HepG2 (cell line): ENCODE results near the gene CDK2AP2. TPM values are rescaled to one million over a fixed set of nuclear protein-coding genes. Genes with fewer than 3 reads are reported as not detected.

ENCODE experiments used
- CREB1 ChIP-seq, 2 experiments: fragments of 450-650 bp in 1 of 2; IDR thresholded peaks; 2 replicates each; pipeline ENCODE4 v1.6.1; 2016 to 2017; ENCODE audit warnings: control low read depth in 1 of 2, mild to moderate bottlenecking in 1 of 2, missing compliant biosample characterization in 1 of 2, missing genetic modification characterization in 1 of 2
- IRF2 ChIP-seq: IDR thresholded peaks from 2 replicates; pipeline ENCODE4 v1.6.1; 2018; ENCODE audit warnings: missing genetic modification reagents, missing compliant biosample characterization
- ISL2 ChIP-seq: sonication (generic); formaldehyde crosslinking; IDR thresholded peaks from 2 replicates; pipeline ENCODE4 v1.5.0; 2020; ENCODE audit warnings: missing genetic modification reagents
- MATR3 ChIP-seq: sonication (generic); formaldehyde crosslinking; IDR thresholded peaks from 2 replicates; pipeline ENCODE4 v1.4.0; 2020; ENCODE audit warnings: missing genetic modification reagents
- MIER2 ChIP-seq: IDR thresholded peaks from 2 replicates; pipeline ENCODE4 v1.6.1; 2016; ENCODE audit warnings: missing biosample characterization, missing genetic modification reagents
- MTA3 ChIP-seq: sonication (generic); formaldehyde crosslinking; IDR thresholded peaks from 2 replicates; pipeline ENCODE4 v1.4.0; 2020; ENCODE audit warnings: missing genetic modification reagents
- RBM22 ChIP-seq: fragments of 200-400 bp; formaldehyde crosslinking; optimal IDR thresholded peaks from 2 replicates; pipeline ENCODE3; 2017; ENCODE audit warnings: mild to moderate bottlenecking, low read length, moderate library complexity
- SALL2 ChIP-seq: sonication (generic); formaldehyde crosslinking; IDR thresholded peaks from 2 replicates; pipeline ENCODE4 v1.8.1; 2023; ENCODE audit warnings: mild to moderate bottlenecking, missing genetic modification reagents, inconsistent platforms
- SNAI1 ChIP-seq: sonication (generic); formaldehyde crosslinking; IDR thresholded peaks from 2 replicates; pipeline ENCODE4 v1.5.0; 2020; ENCODE audit warnings: mild to moderate bottlenecking, missing genetic modification reagents, borderline replicate concordance
- SNRNP70 ChIP-seq: fragments of 200-400 bp; formaldehyde crosslinking; IDR thresholded peaks from 2 replicates; pipeline ENCODE4 v1.6.1; 2017; ENCODE audit warnings: mild to moderate bottlenecking, low read depth, low read length, moderate library complexity
- ZFP36 ChIP-seq: fragments of 150-350 bp; IDR thresholded peaks from 2 replicates; pipeline ENCODE4 v1.6.1; 2018; ENCODE audit warnings: borderline replicate concordance, low read length, low read depth; ENCODE audit not compliant: partially characterized antibody
- ZNF235 ChIP-seq: sonication (generic); formaldehyde crosslinking; IDR thresholded peaks from 2 replicates; pipeline ENCODE4 v1.8.1; 2023; ENCODE audit warnings: mild to moderate bottlenecking, missing genetic modification reagents, borderline replicate concordance
- ZNF256 ChIP-seq: sonication (generic); formaldehyde crosslinking; conservative IDR thresholded peaks from 2 replicates; pipeline ENCODE4 v1.4.0; 2020; ENCODE audit warnings: missing genetic modification reagents
- ZNF263 ChIP-seq: sonication (generic); formaldehyde crosslinking; IDR thresholded peaks from 2 replicates; pipeline ENCODE4 v1.4.0; 2020; ENCODE audit warnings: missing genetic modification reagents
- ZNF3 ChIP-seq: IDR thresholded peaks from 2 replicates; pipeline ENCODE4 v1.7.0; 2017; ENCODE audit warnings: inconsistent platforms
- ZNF326 ChIP-seq: sonication (generic); formaldehyde crosslinking; IDR thresholded peaks from 2 replicates; pipeline ENCODE4 v1.4.0; 2020; ENCODE audit warnings: missing genetic modification reagents, borderline replicate concordance
- ZNF468 ChIP-seq: sonication (generic); formaldehyde crosslinking; IDR thresholded peaks from 2 replicates; pipeline ENCODE4 v1.8.0; 2022; ENCODE audit warnings: mild to moderate bottlenecking, moderate library complexity, missing genetic modification reagents
- ZNF841 ChIP-seq: sonication (generic); formaldehyde crosslinking; IDR thresholded peaks from 2 replicates; pipeline ENCODE4 v1.8.1; 2023; ENCODE audit warnings: missing genetic modification reagents, borderline replicate concordance
- ZSCAN21 ChIP-seq: sonication (generic); formaldehyde crosslinking; IDR thresholded peaks from 2 replicates; pipeline ENCODE4 v1.8.0; 2022; ENCODE audit warnings: mild to moderate bottlenecking, missing genetic modification reagents, moderate library complexity, borderline replicate concordance
- polyA plus RNA-seq, 8 experiments: library from polyadenylated mRNA; depleted of rRNA in 3 of 8; stranded (reverse) in 7 of 8; unstranded in 1 of 8; fragments of >200 nt; fragmentation: Illumina TruSeq in 4 of 8; extraction: Trizol in 4 of 8; gene quantifications; 2 replicates each; pipeline versions ENCODE4 v1.2.1 to v1.2.3, GENCODE V29; 2011 to 2016; ENCODE audit warnings: low read depth in 4 of 8, missing spikeins in 1 of 8, mixed read lengths in 1 of 8; ENCODE audit not compliant: insufficient read depth in 1 of 8
- total RNA-seq, 5 experiments: library from RNA; depleted of rRNA; stranded (reverse); fragments of >200 nt; fragmentation: Illumina TruSeq; extraction: Trizol; gene quantifications; 2 replicates each; pipeline ENCODE4 v1.2.3, GENCODE V29; 2016; ENCODE audit warnings: low read depth in 1 of 5
- TF ChIP-seq, protein P1 (sequence below): sonication (generic); formaldehyde crosslinking; IDR thresholded peaks from 2 replicates; pipeline ENCODE4 v1.5.0; 2020; ENCODE audit warnings: missing genetic modification reagents
- TF ChIP-seq, protein P2 (sequence below): fragments of 450-650 bp; IDR thresholded peaks from 2 replicates; pipeline ENCODE4 v1.6.1; 2017; ENCODE audit warnings: mild to moderate bottlenecking
- TF ChIP-seq, protein P3 (sequence below): sonication (generic); formaldehyde crosslinking; IDR thresholded peaks from 2 replicates; pipeline ENCODE4 v1.9.0; 2021; ENCODE audit warnings: missing genetic modification reagents, borderline replicate concordance

CDK2AP2 gene
- total and polyA plus RNA-seq, 2 of the 13 experiments (the other 11 are each of a cell fraction or from before 2014, with no cell fraction given), result 15.0 to 23.2 TPM

DNA sequence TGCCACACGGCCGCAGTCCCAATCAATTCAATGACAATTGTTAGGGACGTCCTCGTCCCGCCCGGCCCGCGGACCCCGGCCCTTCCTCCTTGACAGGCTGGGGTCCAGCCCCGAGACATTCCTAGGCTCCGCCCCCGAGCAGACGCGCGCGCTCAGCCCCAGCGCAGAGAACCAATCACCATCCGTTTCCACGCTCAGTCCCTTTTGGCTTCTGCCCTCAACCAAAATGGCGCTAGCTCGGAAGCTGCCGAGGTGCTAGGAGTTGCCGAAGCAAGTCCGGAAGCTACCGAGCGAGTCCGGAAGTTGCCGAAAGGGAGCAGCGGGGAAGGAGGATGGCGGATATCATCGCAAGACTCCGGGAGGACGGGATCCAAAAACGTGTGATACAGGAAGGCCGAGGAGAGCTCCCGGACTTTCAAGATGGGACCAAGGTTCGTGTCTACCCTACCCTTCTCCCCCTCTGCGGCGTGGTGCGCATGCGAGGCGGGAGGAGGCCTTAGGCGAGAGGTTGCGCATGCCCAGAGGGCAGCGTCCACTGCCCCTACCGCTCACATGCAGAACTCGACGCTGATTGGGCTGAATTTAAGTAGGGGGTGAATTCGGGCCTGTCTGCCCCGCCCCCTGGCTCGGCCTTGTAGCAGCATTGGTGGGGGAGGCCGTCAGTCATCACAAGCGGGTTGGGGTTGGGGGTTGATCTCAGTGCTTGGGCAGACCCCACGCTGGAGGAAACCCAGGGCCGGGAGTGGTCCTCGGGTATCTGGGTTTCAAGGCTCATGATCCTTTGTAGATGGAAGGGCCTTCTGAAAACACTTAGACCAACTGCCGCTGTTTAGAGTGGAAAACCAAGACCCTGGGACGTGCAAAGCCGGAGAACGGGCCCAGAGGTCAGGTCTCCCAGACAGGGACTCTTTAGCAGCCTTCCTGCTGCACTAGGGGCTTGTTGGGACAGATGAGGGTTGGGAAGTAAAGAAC is 24.8 kb downstream of the CDK2AP2 start, which contains the start of gene AIP (continued):
- TF ChIP-seq ZNF263 (CRISPR knock-in tag) (peak; percentile 71), MIER2 (CRISPR knock-in tag) (peak; percentile 63), ZNF3 (CRISPR knock-in tag) (0 out of 2 replicates have a peak, but pooled peaks have one; percentile 35), SNAI1 (CRISPR knock-in tag) (peak; percentile 89), SNRNP70 (no peak), ZNF468 (no peak), ZNF256 (CRISPR knock-in tag) (peak; percentile 90), IRF2 (peak; percentile 81), ZNF841 (CRISPR knock-in tag) (peak; percentile 84), ZNF235 (CRISPR knock-in tag) (peak; percentile 96; the same call in 1 of the 2 replicates), ZFP36 (no peak), MTA3 (CRISPR knock-in tag) (no peak), ZNF326 (CRISPR knock-in tag) (no peak), MATR3 (no peak), ZSCAN21 (peak; percentile 92), ISL2 (peak; percentile 43), CREB1 (IDR thresholded peaks at IDR 0.05) (peak; percentile 45; the same call in 1 of the 2 replicates), CREB1 (CRISPR knock-in tag; IDR thresholded peaks at IDR 0.05) (peak; percentile 91), RBM22 (no peak), SALL2 (CRISPR knock-in tag) (peak; percentile 80)
- TF ChIP-seq, protein P1, sequence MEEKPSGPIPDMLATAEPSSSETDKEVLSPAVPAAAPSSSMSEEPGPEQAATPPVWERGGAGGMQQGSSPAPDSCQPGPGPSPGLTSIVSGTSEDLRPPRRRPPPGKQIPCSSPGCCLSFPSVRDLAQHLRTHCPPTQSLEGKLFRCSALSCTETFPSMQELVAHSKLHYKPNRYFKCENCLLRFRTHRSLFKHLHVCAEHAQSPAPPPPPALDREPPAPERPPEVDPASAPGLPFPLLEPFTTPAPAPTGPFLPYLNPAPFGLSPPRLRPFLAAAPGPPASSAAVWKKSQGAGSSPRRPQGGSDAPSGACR, result peak; percentile 30; the same call in 1 of the 2 replicates
- TF ChIP-seq, protein P2, sequence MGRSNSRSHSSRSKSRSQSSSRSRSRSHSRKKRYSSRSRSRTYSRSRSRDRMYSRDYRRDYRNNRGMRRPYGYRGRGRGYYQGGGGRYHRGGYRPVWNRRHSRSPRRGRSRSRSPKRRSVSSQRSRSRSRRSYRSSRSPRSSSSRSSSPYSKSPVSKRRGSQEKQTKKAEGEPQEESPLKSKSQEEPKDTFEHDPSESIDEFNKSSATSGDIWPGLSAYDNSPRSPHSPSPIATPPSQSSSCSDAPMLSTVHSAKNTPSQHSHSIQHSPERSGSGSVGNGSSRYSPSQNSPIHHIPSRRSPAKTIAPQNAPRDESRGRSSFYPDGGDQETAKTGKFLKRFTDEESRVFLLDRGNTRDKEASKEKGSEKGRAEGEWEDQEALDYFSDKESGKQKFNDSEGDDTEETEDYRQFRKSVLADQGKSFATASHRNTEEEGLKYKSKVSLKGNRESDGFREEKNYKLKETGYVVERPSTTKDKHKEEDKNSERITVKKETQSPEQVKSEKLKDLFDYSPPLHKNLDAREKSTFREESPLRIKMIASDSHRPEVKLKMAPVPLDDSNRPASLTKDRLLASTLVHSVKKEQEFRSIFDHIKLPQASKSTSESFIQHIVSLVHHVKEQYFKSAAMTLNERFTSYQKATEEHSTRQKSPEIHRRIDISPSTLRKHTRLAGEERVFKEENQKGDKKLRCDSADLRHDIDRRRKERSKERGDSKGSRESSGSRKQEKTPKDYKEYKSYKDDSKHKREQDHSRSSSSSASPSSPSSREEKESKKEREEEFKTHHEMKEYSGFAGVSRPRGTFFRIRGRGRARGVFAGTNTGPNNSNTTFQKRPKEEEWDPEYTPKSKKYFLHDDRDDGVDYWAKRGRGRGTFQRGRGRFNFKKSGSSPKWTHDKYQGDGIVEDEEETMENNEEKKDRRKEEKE, result no peak
- TF ChIP-seq, protein P3, sequence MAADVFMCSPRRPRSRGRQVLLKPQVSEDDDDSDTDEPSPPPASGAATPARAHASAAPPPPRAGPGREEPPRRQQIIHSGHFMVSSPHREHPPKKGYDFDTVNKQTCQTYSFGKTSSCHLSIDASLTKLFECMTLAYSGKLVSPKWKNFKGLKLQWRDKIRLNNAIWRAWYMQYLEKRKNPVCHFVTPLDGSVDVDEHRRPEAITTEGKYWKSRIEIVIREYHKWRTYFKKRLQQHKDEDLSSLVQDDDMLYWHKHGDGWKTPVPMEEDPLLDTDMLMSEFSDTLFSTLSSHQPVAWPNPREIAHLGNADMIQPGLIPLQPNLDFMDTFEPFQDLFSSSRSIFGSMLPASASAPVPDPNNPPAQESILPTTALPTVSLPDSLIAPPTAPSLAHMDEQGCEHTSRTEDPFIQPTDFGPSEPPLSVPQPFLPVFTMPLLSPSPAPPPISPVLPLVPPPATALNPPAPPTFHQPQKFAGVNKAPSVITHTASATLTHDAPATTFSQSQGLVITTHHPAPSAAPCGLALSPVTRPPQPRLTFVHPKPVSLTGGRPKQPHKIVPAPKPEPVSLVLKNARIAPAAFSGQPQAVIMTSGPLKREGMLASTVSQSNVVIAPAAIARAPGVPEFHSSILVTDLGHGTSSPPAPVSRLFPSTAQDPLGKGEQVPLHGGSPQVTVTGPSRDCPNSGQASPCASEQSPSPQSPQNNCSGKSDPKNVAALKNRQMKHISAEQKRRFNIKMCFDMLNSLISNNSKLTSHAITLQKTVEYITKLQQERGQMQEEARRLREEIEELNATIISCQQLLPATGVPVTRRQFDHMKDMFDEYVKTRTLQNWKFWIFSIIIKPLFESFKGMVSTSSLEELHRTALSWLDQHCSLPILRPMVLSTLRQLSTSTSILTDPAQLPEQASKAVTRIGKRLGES, result peak; percentile 87; the same call in 1 of the 2 replicates
